DND-41 (cell line): ENCODE results near the gene PNKD.
A peak's percentile ranks its signal among the peaks of the same experiment; 100 is the strongest.
"Not testable (repeated sequence)": the region's sequence is repeated elsewhere in the genome, so short reads cannot be mapped to it uniquely, and the experiment has no call there.

Source experiments
- ATAC-seq: fragments of 200-7000 bp; cut with Tn5 transposase; 3 replicates; pipeline ENCODE4 v1.9.1; 2021; ENCODE audit warnings: low read depth; ENCODE audit not compliant: insufficient read depth
- DNase-seq: peaks from one replicate; pipeline ENCODE4 v3.0.0-alpha.2; 2020
- H2AFZ ChIP-seq: 2 replicates; pipeline ENCODE4 v1.6.0; 2012; ENCODE audit warnings: low read depth, low read length
- H3K27ac ChIP-seq: 2 replicates; pipeline ENCODE4 v1.5.1; 2012; ENCODE audit warnings: low read length, inconsistent platforms
- H3K27me3 ChIP-seq: fragments of 200-600 bp; sonication (generic); 2 replicates; pipeline ENCODE4 v1.6.0; 2012; ENCODE audit warnings: low read length, mild to moderate bottlenecking, inconsistent platforms; ENCODE audit not compliant: insufficient read depth, poor library complexity
- H3K36me3 ChIP-seq: 2 replicates; pipeline ENCODE4 v1.5.1; 2012; ENCODE audit warnings: low read length, inconsistent platforms; ENCODE audit not compliant: insufficient read depth
- H3K4me1 ChIP-seq: 2 replicates; pipeline ENCODE4 v1.5.1; 2012; ENCODE audit warnings: mild to moderate bottlenecking, low read length; ENCODE audit not compliant: insufficient read depth
- H3K4me2 ChIP-seq: 2 replicates; pipeline ENCODE4 v1.6.0; 2012; ENCODE audit warnings: mild to moderate bottlenecking, moderate library complexity, low read length, inconsistent platforms; ENCODE audit not compliant: insufficient read depth
- H3K4me3 ChIP-seq, 2 experiments: fragments of 200-600 bp in 1 of 2; shearing (Covaris generic) in 1 of 2; 2 replicates each; pipeline ENCODE4 v1.5.1; 2012 to 2016; ENCODE audit warnings: inconsistent platforms in 2 of 2, low read length in 2 of 2, mild to moderate bottlenecking in 2 of 2, low read depth in 1 of 2, moderate library complexity in 1 of 2
- H3K79me2 ChIP-seq: 2 replicates; pipeline ENCODE4 v1.6.0; 2012; ENCODE audit warnings: low read length, inconsistent platforms; ENCODE audit not compliant: insufficient read depth
- H3K9ac ChIP-seq: 2 replicates; pipeline ENCODE4 v1.6.0; 2012; ENCODE audit warnings: low read depth, mild to moderate bottlenecking, inconsistent platforms, low read length, moderate library complexity
- H3K9me3 ChIP-seq: 2 replicates; pipeline ENCODE4 v1.5.1; 2012; ENCODE audit warnings: low read length, moderate library complexity, mild to moderate bottlenecking, inconsistent platforms; ENCODE audit not compliant: insufficient read depth, severe bottlenecking
- H4K20me1 ChIP-seq: 2 replicates; pipeline ENCODE4 v1.6.0; 2012; ENCODE audit warnings: low read length; ENCODE audit not compliant: insufficient read depth
- EZH2 ChIP-seq: IDR thresholded peaks from 3 replicates; pipeline ENCODE4 v1.6.1; 2012; ENCODE audit warnings: borderline replicate concordance, low read depth, mild to moderate bottlenecking, moderate library complexity, low read length, inconsistent platforms; ENCODE audit not compliant: severe bottlenecking
- TF ChIP-seq, protein P1 (sequence below): IDR thresholded peaks from 2 replicates; pipeline ENCODE4 v1.5.1; 2012; ENCODE audit warnings: borderline replicate concordance, low read length, moderate library complexity, mild to moderate bottlenecking; ENCODE audit not compliant: poor library complexity, severe bottlenecking; ENCODE audit errors: extremely low read depth

The PNKD gene

DNA sequence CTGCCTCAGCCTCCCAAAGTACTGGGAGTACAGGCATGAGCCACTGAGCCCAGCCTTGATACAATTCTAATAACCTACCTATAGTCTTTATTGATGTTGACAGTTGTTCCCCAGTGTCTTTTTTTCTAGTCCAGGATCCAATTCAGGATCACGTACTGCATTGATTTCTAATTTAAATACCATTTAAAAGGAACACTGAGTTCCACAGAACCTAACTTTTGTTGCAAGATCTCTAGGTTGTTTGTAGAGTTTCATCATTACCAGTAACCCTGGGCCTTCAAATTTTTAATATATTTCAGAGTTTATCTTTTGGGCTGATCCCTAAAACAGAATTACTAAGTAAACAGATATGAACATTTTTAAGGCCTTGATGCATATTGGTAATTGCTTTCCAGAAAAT, 43.0 kb downstream of the PNKD start:
- DNase-seq = no peak
- H3K4me2 ChIP-seq = no peak overlapping the region
- H4K20me1 ChIP-seq = no peaks in the 10 kb centered on the region
- no peak for TF ChIP-seq EZH2
- TF ChIP-seq, protein P1, sequence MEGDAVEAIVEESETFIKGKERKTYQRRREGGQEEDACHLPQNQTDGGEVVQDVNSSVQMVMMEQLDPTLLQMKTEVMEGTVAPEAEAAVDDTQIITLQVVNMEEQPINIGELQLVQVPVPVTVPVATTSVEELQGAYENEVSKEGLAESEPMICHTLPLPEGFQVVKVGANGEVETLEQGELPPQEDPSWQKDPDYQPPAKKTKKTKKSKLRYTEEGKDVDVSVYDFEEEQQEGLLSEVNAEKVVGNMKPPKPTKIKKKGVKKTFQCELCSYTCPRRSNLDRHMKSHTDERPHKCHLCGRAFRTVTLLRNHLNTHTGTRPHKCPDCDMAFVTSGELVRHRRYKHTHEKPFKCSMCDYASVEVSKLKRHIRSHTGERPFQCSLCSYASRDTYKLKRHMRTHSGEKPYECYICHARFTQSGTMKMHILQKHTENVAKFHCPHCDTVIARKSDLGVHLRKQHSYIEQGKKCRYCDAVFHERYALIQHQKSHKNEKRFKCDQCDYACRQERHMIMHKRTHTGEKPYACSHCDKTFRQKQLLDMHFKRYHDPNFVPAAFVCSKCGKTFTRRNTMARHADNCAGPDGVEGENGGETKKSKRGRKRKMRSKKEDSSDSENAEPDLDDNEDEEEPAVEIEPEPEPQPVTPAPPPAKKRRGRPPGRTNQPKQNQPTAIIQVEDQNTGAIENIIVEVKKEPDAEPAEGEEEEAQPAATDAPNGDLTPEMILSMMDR = no peak
- no peak overlapping the region for H3K4me3 ChIP-seq
- no peaks in the 10 kb centered on the region for H3K27me3 ChIP-seq
- no peaks in the 10 kb centered on the region for H3K36me3 ChIP-seq
- H3K27ac ChIP-seq = no peak overlapping the region
- no peak overlapping the region for H2AFZ ChIP-seq
- H3K9me3 ChIP-seq = no peaks in the 10 kb centered on the region
- H3K4me1 ChIP-seq = peaks cover 26% of the 10 kb centered on the region
- no peaks in the 10 kb centered on the region for H3K79me2 ChIP-seq
- ATAC-seq = no peak
- no peak overlapping the region for H3K9ac ChIP-seq

DNA sequence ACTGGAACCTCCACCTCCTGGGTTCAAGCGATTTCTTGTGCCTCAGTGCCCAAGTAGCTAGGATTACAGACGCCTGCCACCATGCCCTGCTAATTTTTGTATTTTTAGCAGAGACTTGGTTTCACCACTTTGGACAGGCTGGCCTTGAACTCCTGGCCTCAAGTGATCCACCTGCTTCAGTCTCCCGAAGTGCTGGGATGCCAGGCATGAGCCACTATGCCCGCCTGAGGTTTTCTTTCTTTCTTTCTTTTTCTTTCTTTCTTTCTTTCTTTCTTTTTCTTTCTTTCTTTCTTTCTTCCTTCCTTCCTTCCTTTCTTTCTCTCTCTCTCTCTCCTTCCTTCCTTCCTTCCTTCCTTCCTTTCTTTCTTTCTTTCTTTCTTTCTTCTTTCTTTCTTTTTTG, 44.4 kb downstream of the PNKD start:
- not testable (repeated sequence) for H2AFZ ChIP-seq, ATAC-seq, H3K4me3 ChIP-seq, H3K79me2 ChIP-seq, H3K9me3 ChIP-seq, H3K36me3 ChIP-seq, H3K4me2 ChIP-seq, DNase-seq, H3K27ac ChIP-seq, H4K20me1 ChIP-seq, H3K27me3 ChIP-seq, H3K9ac ChIP-seq
- peaks cover 26% of the 10 kb centered on the region for H3K4me1 ChIP-seq

DNA sequence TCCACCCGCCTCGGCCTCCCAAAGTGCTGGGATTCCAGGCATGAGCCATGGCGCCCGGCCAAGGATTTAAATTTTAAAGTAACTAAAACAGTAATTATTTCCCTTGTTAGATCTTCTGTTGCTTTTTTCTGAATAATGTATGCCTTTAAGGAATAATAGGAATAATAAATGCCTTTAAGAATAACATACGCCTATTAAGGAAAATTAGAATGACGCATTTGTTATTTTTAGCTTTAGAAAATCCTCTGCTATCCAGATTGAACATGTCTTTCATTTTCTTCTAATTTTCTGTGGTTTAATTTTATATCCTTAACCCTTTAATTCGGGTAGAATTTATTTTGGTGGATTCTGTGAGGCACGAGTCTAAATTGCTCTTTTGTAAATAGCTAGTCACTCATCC, 45.1 kb downstream of the PNKD start:
- Histone ChIP-seq H3K9me3 (no peaks in the 10 kb centered on the region), H4K20me1 (no peaks in the 10 kb centered on the region), H2AFZ (no peak overlapping the region; the same call in 1 of the 2 replicates), H3K4me1 (peaks cover 26% of the 10 kb centered on the region), H3K27ac (peak overlapping the region; percentile 67), H3K4me3 (no peak overlapping the region), H3K9ac (peak overlapping the region; percentile 43; the same call in 1 of the 2 replicates), H3K4me2 (peak overlapping the region; percentile 45; the same call in 1 of the 2 replicates), H3K79me2 (no peaks in the 10 kb centered on the region), H3K36me3 (no peaks in the 10 kb centered on the region), H3K27me3 (no peaks in the 10 kb centered on the region)
- DNase-seq (no peak), ATAC-seq (no peak)
- no peak for TF ChIP-seq EZH2
- TF ChIP-seq, protein P1 = no peak

DNA sequence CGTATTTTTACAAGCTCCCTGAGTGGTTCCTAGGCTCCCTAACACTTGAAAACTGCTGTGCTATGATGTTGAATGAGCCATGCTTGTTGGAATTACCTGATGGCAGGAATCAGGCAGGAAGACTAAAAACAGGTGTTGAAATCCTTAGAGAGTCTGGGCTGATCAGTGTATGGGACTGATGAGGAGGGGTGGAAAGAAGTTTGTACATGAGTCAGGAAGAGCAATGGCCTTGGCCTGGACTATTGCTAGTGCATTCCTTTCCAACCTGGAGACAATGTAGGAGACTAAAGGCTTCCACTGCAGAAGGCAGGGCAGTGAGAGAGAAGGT, 46.9 kb downstream of the PNKD start:
- H2AFZ ChIP-seq = no peak overlapping the region
- no peaks in the 10 kb centered on the region for H3K36me3 ChIP-seq
- no peak for DNase-seq
- TF ChIP-seq, protein P1 = no peak
- TF ChIP-seq EZH2 = no peak
- no peaks in the 10 kb centered on the region for H3K79me2 ChIP-seq
- peaks cover 26% of the 10 kb centered on the region for H3K4me1 ChIP-seq
- no peaks in the 10 kb centered on the region for H3K9me3 ChIP-seq
- peak overlapping the region; percentile 64; the same call in 1 of the 2 replicates for H3K4me2 ChIP-seq
- H3K27me3 ChIP-seq = no peaks in the 10 kb centered on the region
- peak overlapping the region in 1 of 2 experiments; percentile 45; a peak in 1 of 4 replicates for H3K4me3 ChIP-seq
- H3K27ac ChIP-seq = peak overlapping the region; percentile 85
- H3K9ac ChIP-seq = peak overlapping the region; percentile 43
- H4K20me1 ChIP-seq = no peaks in the 10 kb centered on the region
- ATAC-seq = no peak
